Naive thymus-derived CD4-positive, alpha-beta T cell (primary cell): Measurements from ENCODE around the gene CCL5. TPM values are rescaled to one million over a fixed set of nuclear protein-coding genes. Genes with fewer than 3 reads are reported as not detected.

ENCODE experiments used
- ATAC-seq: fragments of 150-1000 bp; cut with Tn5 transposase; 2 replicates; pipeline ENCODE4 v1.10.0; 2021; ENCODE audit warnings: mild to moderate bottlenecking, moderate library complexity
- CTCF ChIA-PET: fragments of 350-600 bp; sonication (Branson Sonifier 250); formaldehyde crosslinking; loops from one replicate; lab custom pipeline; 2021; ENCODE audit warnings: antibody characterized with exemption; lab: Charles Lee
- POLR2A ChIA-PET: fragments of 350-600 bp; sonication (Branson Sonifier 250); formaldehyde crosslinking; loops from one replicate; lab custom pipeline; 2021; ENCODE audit warnings: antibody characterized with exemption, inconsistent platforms; lab: Charles Lee
- DNase-seq, 9 donors: peaks; one replicate each; pipeline versions ENCODE4 v3.0.0 to v3.0.0-alpha.2; 2020 to 2022; ENCODE audit warnings: mixed read lengths in 1 of 9
- H3K27ac ChIP-seq: one replicate; pipeline ENCODE4 v1.7.0; 2013; ENCODE audit warnings: mild to moderate bottlenecking, low read depth, low read length, moderate library complexity
- H3K27me3 ChIP-seq, 2 donors: one replicate each; pipeline ENCODE4 v1.7.0; 2013; ENCODE audit warnings: low read length in 2 of 2, mild to moderate bottlenecking in 2 of 2, moderate library complexity in 2 of 2; ENCODE audit not compliant: control insufficient read depth in 2 of 2, insufficient read depth in 2 of 2
- H3K36me3 ChIP-seq, 3 experiments: 1 replicate in 2 of 3; 2 replicates in 1 of 3; pipeline ENCODE4 v1.7.0; 2013; ENCODE audit warnings: low read length in 3 of 3, mild to moderate bottlenecking in 3 of 3, moderate library complexity in 1 of 3; ENCODE audit not compliant: insufficient read depth in 3 of 3, control insufficient read depth in 2 of 3
- H3K4me1 ChIP-seq, 2 donors: one replicate each; pipeline ENCODE4 v1.7.0; 2013; ENCODE audit warnings: low read length in 2 of 2, mild to moderate bottlenecking in 2 of 2, moderate library complexity in 1 of 2; ENCODE audit not compliant: control insufficient read depth in 2 of 2, insufficient read depth in 2 of 2
- H3K4me3 ChIP-seq: 2 replicates; pipeline ENCODE4 v1.7.0; 2013; ENCODE audit warnings: mild to moderate bottlenecking, low read length
- H3K9me3 ChIP-seq, 3 experiments: 1 replicate in 2 of 3; 2 replicates in 1 of 3; pipeline ENCODE4 v1.7.0; 2013; ENCODE audit warnings: low read length in 3 of 3; ENCODE audit not compliant: control insufficient read depth in 2 of 3
- H3K27ac Mint-ChIP-seq, 9 donors: one replicate each; pipeline ENCODE4 v1.8.0; 2020 to 2022; ENCODE audit warnings: mixed read lengths in 9 of 9, mild to moderate bottlenecking in 8 of 9, moderate library complexity in 5 of 9, inconsistent platforms in 2 of 9
- H3K27me3 Mint-ChIP-seq, 5 donors: one replicate each; pipeline ENCODE4 v1.8.0; 2021 to 2022; ENCODE audit warnings: mixed read lengths in 5 of 5, mild to moderate bottlenecking in 1 of 5
- H3K36me3 Mint-ChIP-seq, 5 donors: one replicate each; pipeline ENCODE4 v1.8.0; 2020 to 2022; ENCODE audit warnings: mixed read lengths in 5 of 5, mild to moderate bottlenecking in 3 of 5, inconsistent platforms in 1 of 5
- H3K4me1 Mint-ChIP-seq, 7 donors: one replicate each; pipeline ENCODE4 v1.8.0; 2020 to 2022; ENCODE audit warnings: mixed read lengths in 7 of 7, mild to moderate bottlenecking in 3 of 7, inconsistent platforms in 1 of 7
- H3K4me3 Mint-ChIP-seq, 10 donors: one replicate each; pipeline ENCODE4 v1.8.0; 2020 to 2022; ENCODE audit warnings: mild to moderate bottlenecking in 10 of 10, mixed read lengths in 10 of 10, moderate library complexity in 6 of 10, inconsistent platforms in 2 of 10
- H3K9me3 Mint-ChIP-seq, 11 donors: one replicate each; pipeline ENCODE4 v1.8.0; 2020 to 2022; ENCODE audit warnings: mixed read lengths in 11 of 11, mild to moderate bottlenecking in 4 of 11, inconsistent platforms in 1 of 11, moderate library complexity in 1 of 11
- intact Hi-C, 2 donors: fragments of 100-400 bp; cut with micrococcal nuclease; formaldehyde crosslinking; loops; one replicate each; pipeline ENCODE4 v1.15.1; 2023
- polyA plus RNA-seq, 2 donors: library from polyadenylated mRNA; unstranded; fragments of 300-500 nt; fragmentation: Illumina TruSeq; gene quantifications; one replicate each; pipeline ENCODE4 v1.2.3, GENCODE V29; 2021
- total RNA-seq, 6 experiments: library from RNA in 5 of 6; stranded (reverse) in 5 of 6; gene quantifications; 1 replicate in 5 of 6; 2 replicates in 1 of 6; pipeline ENCODE4 v1.2.3 and lab custom pipeline; 2021 to 2026

CCL5 gene
- total and polyA plus RNA-seq, 7 experiments from 2014 or later: 2.8 to 192 (median 17.4) TPM

GRCh38 chr17:35856603-35857002, 23.6 kb downstream of the CCL5 start:
- CTCF ChIA-PET: no interaction called here
- intact Hi-C loops: no loop called here

GRCh38 chr17:35855965-35856364, 24.2 kb downstream of the CCL5 start:
- Mint-ChIP-seq H3K27ac (peak overlapping the region in 1 of 9 donors; percentile 28), H3K36me3 (peaks cover 0 to 28% (median 5%) of the 10 kb centered on the region in 5 donors), H3K9me3 (peaks cover 0 to 1% (median 0%) of the 10 kb centered on the region in 11 donors), H3K4me3 (no peak overlapping the region), H3K27me3 (no peaks in the 10 kb centered on the region), H3K4me1 (peaks cover 0 to 20% (median 5%) of the 10 kb centered on the region in 7 donors)
- Histone ChIP-seq H3K9me3 (no peaks in the 10 kb centered on the region), H3K36me3 (peaks cover 0 to 14% (median 0%) of the 10 kb centered on the region in 3 experiments), H3K4me3 (no peak overlapping the region), H3K4me1 (no peaks in the 10 kb centered on the region), H3K27me3 (no peaks in the 10 kb centered on the region), H3K27ac (no peak overlapping the region)
- intact Hi-C loops: no loop called here
- DNase-seq: no peak
- no peak for ATAC-seq
- ChIA-PET POLR2A (no interaction called here), CTCF (no interaction called here)

More at GRCh38 chr17:35856603-35857002, 23.6 kb downstream of the CCL5 start:
- Mint-ChIP-seq H3K4me1 (peaks cover 0 to 16% (median 5%) of the 10 kb centered on the region in 7 donors), H3K4me3 (no peak overlapping the region), H3K27me3 (no peaks in the 10 kb centered on the region), H3K27ac (peak overlapping the region in 1 of 9 donors; percentile 53), H3K36me3 (peaks cover 0 to 26% (median 4%) of the 10 kb centered on the region in 5 donors), H3K9me3 (peaks cover 0 to 1% (median 0%) of the 10 kb centered on the region in 11 donors)
- POLR2A ChIA-PET: no interaction called here
- ATAC-seq (no peak), DNase-seq (no peak)
- Histone ChIP-seq H3K4me3 (no peak overlapping the region), H3K27ac (no peak overlapping the region), H3K36me3 (peaks cover 0 to 14% (median 0%) of the 10 kb centered on the region in 3 experiments), H3K27me3 (no peaks in the 10 kb centered on the region), H3K9me3 (no peaks in the 10 kb centered on the region), H3K4me1 (no peaks in the 10 kb centered on the region)

GRCh38 chr17:35849469-35850348, 30.5 kb downstream of the CCL5 start:
- peaks cover 0 to 13% of the 10 kb centered on the region in 2 donors for H3K4me1 ChIP-seq
- H3K36me3 ChIP-seq: peaks cover 7 to 29% (median 11%) of the 10 kb centered on the region in 3 experiments
- H3K4me1 Mint-ChIP-seq: peaks cover 0 to 19% (median 5%) of the 10 kb centered on the region in 7 donors
- ChIA-PET CTCF (interaction anchor here (0.5 to 0.8 kb wide), 3 partner anchors 9 to 908 kb away, joined by 3 to 8 read pairs (median 4); no protein-coding TSS in a partner anchor), POLR2A (interaction anchor here (0.7 kb wide), 1 partner anchor 19 kb away, joined by 3 read pairs; no protein-coding TSS in a partner anchor)
- no peak overlapping the region for H3K27ac ChIP-seq
- ATAC-seq (peak; percentile 66), DNase-seq (peak in 8 of 9 donors; percentile 12 to 57 (median 41))
- H3K27me3 Mint-ChIP-seq: no peaks in the 10 kb centered on the region
- no peaks in the 10 kb centered on the region for H3K9me3 Mint-ChIP-seq
- H3K36me3 Mint-ChIP-seq: peaks cover 0 to 25% (median 21%) of the 10 kb centered on the region in 5 donors
- no peaks in the 10 kb centered on the region for H3K27me3 ChIP-seq
- no peaks in the 10 kb centered on the region for H3K9me3 ChIP-seq
- peak overlapping the region in 5 of 9 donors; percentile 2 to 27 (median 17) for H3K27ac Mint-ChIP-seq
- intact Hi-C loops: loop anchor here in 1 of 2 donors (1.0 to 5.0 kb wide), 5 partner anchors 43 to 300 kb away; no protein-coding TSS in a partner anchor
- no peak overlapping the region for H3K4me3 ChIP-seq
- no peak overlapping the region for H3K4me3 Mint-ChIP-seq

- intact Hi-C loops: loop anchor here in 1 of 2 donors (2.0 to 5.0 kb wide), 3 partner anchors 44 to 119 kb away; no protein-coding TSS in a partner anchor
- Histone ChIP-seq H3K9me3 (no peaks in the 10 kb centered on the region), H3K4me3 (no peak overlapping the region), H3K27ac (no peak overlapping the region), H3K36me3 (peaks cover 22 to 45% (median 24%) of the 10 kb centered on the region in 3 experiments), H3K27me3 (no peaks in the 10 kb centered on the region), H3K4me1 (peaks cover 0 to 13% of the 10 kb centered on the region in 2 donors)
- no peaks in the 10 kb centered on the region for H3K9me3 Mint-ChIP-seq
- H3K36me3 Mint-ChIP-seq: peaks cover 9 to 35% (median 30%) of the 10 kb centered on the region in 5 donors
- CTCF ChIA-PET: no interaction called here
- H3K4me3 Mint-ChIP-seq: no peak overlapping the region
- peak overlapping the region in 7 of 9 donors; percentile 6 to 24 (median 20) for H3K27ac Mint-ChIP-seq
- no peak for DNase-seq
- no peaks in the 10 kb centered on the region for H3K27me3 Mint-ChIP-seq
- POLR2A ChIA-PET: no interaction called here
- no peak for ATAC-seq
- peaks cover 0 to 16% (median 5%) of the 10 kb centered on the region in 7 donors for H3K4me1 Mint-ChIP-seq
These were observed 32.4 kb downstream of the CCL5 start for GRCh38 chr17:35847633-35848373.

- POLR2A ChIA-PET: no interaction called here
- intact Hi-C loops: loop anchor here in 1 of 2 donors (5.0 kb wide), 2 partner anchors 45 to 120 kb away; no protein-coding TSS in a partner anchor
These were observed 33.2 kb downstream of the CCL5 start for GRCh38 chr17:35847006-35847405.

More at GRCh38 chr17:35847006-35847405, 33.2 kb downstream of the CCL5 start:
- Mint-ChIP-seq H3K27ac (no peak overlapping the region), H3K9me3 (no peaks in the 10 kb centered on the region), H3K4me3 (no peak overlapping the region), H3K27me3 (no peaks in the 10 kb centered on the region), H3K4me1 (peaks cover 0 to 15% (median 5%) of the 10 kb centered on the region in 7 donors), H3K36me3 (peaks cover 9 to 38% (median 36%) of the 10 kb centered on the region in 5 donors)
- Histone ChIP-seq H3K27ac (no peak overlapping the region), H3K27me3 (no peaks in the 10 kb centered on the region), H3K36me3 (peaks cover 24 to 52% (median 25%) of the 10 kb centered on the region in 3 experiments), H3K4me1 (peaks cover 0 to 13% of the 10 kb centered on the region in 2 donors), H3K9me3 (no peaks in the 10 kb centered on the region), H3K4me3 (no peak overlapping the region)
- DNase-seq (no peak), ATAC-seq (no peak)
- CTCF ChIA-PET: no interaction called here
